ENCODE data around the gene PCDHGA12.
"Not testable (repeated sequence)": the region's sequence is repeated elsewhere in the genome, so short reads cannot be mapped to it uniquely, and the experiment has no call there.

PCDHGA12 gene

GRCh38 chr5:141409598-141410306, 20.6 kb upstream of the PCDHGA12 start:
- no peak for DNase-seq

- DNase-seq = no peak
These were observed 18.7 kb upstream of the PCDHGA12 start for GRCh38 chr5:141411575-141411974.

DNA sequence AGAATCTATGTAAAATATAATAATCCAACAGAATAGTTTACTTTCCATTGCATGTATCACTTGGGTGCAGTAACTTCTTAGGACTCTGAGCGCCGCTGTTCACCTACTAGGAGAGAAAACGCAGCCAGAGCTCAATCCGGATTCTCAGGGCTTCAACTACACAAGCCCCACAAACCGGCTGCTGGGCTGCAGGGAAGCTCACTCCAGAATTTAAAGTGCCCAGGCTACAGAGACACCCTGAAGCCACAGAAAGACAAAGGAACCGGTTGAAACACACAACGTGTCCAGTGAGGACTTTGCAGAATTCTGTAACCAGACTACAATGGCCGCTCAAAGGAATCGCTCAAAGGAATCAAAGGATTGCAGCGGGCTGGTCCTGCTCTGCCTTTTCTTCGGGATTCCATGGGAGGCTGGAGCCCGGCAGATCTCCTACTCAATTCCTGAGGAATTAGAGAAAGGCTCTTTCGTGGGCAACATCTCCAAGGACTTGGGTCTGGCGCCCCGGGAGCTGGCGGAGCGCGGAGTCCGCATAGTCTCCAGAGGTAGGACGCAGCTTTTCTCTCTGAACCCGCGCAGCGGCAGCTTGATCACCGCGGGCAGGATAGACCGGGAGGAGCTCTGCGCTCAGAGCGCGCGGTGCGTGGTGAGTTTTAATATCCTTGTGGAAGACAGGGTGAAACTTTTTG, 17.3 kb upstream of the PCDHGA12 start, which contains the start of gene PCDHGA10:
Gene PCDHGA10 (plus strand): TSS at position 134 of the 686 bp plus-strand sequence. CDS start 189 bp downstream, at position 323.
- DNase-seq = peak; percentile 62

DNA sequence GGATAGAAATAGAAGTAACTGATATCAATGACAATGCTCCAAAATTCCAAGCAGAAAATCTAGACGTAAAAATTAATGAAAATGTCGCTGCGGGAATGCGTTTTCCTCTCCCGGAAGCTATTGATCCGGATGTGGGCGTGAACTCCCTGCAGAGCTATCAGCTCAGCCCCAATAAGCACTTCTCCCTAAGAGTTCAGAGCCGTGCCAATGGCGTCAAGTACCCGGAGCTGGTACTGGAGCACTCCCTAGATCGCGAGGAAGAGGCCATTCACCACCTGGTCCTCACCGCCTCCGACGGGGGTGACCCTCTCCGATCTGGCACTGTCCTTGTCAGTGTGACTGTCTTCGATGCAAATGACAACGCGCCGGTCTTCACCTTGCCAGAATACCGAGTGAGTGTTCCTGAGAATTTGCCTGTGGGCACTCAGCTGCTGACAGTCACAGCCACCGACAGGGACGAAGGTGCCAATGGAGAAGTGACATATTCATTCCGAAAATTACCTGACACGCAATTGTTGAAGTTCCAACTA, 16.7 kb upstream of the PCDHGA12 start:
- no peak for DNase-seq

DNA sequence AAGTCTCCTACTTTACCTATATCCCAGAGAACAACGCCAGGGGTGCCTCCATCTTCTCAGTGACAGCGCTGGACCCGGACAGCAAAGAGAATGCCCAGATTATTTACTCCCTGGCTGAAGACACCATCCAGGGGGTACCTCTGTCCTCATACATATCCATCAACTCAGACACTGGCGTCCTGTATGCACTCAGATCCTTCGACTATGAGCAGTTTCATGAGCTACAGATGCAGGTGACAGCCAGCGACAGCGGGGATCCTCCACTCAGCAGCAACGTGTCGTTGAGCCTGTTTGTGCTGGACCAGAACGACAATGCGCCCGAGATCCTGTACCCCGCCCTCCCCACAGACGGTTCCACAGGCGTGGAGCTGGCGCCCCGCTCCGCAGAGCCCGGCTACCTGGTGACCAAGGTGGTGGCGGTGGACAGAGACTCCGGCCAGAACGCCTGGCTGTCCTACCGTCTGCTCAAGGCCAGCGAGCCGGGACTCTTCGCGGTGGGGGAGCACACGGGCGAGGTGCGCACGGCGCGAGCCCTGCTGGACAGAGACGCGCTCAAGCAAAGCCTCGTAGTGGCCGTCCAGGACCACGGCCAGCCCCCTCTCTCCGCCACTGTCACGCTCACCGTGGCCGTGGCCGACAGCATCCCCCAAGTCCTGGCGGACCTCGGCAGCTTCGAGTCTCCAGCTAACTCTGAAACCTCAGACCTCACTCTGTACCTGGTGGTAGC, 15.6 kb upstream of the PCDHGA12 start:
- DNase-seq = not testable (repeated sequence)

DNA sequence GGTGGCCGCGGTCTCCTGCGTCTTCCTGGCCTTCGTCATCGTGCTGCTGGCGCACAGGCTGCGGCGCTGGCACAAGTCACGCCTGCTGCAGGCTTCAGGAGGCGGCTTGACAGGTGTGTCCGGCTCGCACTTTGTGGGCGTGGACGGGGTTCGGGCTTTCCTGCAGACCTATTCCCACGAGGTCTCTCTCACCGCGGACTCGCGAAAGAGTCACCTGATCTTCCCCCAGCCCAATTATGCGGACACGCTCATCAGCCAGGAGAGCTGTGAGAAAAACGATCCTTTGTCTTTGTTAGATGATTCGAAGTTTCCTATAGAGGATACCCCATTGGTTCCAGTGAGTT, 15.1 kb upstream of the PCDHGA12 start:
- DNase-seq = not testable (repeated sequence)

DNA sequence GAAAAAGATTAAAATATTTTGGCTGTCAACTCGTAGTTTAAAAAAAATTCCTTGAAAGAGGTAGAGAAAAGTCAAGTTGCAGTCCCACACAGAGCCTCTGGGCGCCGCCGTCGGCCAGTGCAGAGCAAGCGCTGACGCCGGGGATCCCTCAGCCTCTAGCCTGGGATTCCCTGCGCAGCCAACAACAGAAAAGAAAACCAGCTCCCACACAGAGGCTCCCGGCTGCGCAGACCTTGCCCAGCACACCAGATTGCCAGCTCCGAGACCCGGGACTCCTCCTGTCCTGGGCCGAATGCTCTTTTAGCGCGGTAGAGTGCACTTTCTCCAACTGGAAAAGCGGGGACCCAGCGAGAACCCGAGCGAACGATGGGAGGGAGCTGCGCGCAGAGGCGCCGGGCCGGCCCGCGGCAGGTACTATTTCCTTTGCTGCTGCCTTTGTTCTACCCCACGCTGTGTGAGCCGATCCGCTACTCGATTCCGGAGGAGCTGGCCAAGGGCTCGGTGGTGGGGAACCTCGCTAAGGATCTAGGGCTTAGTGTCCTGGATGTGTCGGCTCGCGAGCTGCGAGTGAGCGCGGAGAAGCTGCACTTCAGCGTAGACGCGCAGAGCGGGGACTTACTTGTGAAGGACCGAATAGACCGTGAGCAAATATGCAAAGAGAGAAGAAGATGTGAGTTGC, 12.7 kb upstream of the PCDHGA12 start, which contains the start of gene PCDHGB7:
Gene PCDHGB7 (plus strand): TSS at position 184 of the 679 bp plus-strand sequence. CDS start 183 bp downstream, at position 367.
- DNase-seq = peak; percentile 55

GRCh38 chr5:141419074-141419880, 11.0 kb upstream of the PCDHGA12 start:
- no peak for DNase-seq

DNA sequence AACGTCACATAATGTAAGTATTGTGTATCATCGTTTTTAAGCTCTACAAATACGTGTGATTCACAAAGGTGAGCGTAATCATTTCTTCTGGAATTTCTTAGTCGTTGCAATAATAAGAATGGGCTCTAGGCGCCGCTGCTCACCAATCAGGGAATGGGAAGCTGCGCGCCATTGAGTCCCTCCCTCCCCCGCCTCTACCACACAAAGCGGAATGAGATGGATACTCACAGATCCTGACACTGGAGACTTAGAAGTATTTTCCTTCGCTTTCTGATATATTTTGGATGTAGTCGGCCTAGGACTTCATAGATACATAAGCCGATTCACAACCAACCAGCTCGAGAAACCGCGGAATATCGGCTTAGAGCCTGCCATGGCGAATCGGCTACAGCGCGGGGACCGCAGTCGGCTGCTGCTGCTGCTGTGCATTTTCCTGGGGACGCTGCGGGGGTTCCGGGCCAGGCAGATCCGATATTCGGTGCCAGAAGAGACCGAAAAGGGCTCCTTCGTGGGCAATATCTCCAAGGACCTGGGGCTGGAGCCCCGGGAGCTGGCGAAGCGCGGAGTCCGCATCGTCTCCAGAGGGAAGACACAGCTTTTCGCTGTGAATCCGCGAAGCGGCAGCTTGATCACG, 9.3 kb upstream of the PCDHGA12 start, which contains the start of gene PCDHGA11:
Gene PCDHGA11 (plus strand): TSS at position 197 of the 634 bp plus-strand sequence. CDS start 177 bp downstream, at position 374.
- peak; percentile 26 for DNase-seq

DNA sequence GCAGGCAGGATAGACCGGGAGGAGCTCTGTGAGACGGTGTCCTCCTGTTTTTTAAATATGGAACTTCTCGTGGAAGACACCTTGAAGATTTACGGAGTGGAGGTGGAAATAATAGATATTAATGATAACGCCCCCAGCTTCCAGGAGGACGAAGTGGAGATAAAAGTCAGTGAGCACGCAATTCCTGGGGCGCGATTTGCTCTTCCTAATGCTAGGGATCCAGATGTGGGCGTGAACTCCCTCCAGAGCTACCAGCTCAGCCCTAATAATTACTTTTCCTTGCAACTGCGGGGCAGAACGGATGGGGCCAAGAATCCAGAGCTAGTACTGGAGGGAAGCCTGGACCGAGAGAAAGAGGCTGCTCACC, 8.8 kb upstream of the PCDHGA12 start:
- no peak for DNase-seq

DNA sequence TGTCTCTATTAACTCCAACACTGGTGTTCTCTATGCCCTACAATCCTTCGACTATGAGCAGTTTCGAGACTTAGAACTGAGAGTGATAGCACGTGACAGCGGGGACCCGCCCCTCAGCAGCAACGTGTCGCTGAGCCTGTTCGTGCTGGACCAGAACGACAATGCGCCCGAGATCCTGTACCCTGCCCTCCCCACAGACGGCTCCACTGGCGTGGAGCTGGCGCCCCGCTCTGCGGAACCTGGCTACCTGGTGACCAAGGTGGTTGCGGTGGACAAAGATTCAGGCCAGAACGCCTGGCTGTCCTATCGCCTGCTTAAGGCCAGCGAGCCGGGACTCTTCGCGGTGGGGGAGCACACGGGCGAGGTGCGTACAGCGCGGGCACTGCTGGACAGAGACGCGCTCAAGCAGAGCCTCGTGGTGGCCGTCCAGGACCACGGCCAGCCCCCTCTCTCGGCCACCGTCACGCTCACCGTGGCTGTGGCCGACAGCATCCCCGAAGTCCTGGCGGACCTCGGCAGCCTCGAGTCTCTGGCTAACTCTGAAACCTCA, 7.5 kb upstream of the PCDHGA12 start:
- no peak for DNase-seq

DNA sequence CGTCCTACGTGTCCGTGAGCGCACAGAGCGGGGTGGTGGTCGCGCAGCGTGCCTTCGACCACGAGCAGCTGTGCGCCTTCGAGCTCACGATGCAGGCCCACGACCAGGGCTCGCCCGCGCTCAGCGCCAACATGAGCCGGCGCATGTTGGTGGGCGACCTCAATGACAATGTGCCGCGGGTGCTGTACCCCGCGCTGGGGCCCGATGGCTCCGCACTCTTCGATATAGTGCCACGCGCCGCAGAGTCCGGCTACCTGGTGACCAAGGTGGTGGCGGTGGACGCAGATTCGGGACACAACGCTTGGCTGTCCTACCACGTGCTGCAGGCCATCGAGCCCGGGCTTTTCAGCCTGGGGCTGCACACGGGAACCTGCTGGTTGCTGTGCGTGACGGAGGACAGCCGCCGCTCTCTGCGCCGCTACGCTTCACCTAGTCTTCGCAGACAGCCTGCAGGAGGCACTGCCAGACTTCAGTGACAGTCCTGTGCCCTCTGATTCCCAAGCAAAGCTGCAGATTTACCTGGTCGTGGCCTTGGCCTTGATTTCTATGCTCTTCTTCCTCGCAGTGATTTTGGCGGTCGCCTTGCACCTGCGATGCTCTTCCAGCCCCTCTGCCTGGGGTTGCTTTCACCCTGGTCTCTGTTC, 2.4 kb upstream of the PCDHGA12 start:
- no peak for DNase-seq

- DNase-seq = no peak
These were observed 979 bp downstream of the PCDHGA12 start for GRCh38 chr5:141431286-141431685.

- not testable (repeated sequence) for DNase-seq
These were observed 2.0 kb downstream of the PCDHGA12 start for GRCh38 chr5:141432308-141432707.

- not testable (repeated sequence) for DNase-seq
These were observed 2.4 kb downstream of the PCDHGA12 start for GRCh38 chr5:141432726-141433125.

DNA sequence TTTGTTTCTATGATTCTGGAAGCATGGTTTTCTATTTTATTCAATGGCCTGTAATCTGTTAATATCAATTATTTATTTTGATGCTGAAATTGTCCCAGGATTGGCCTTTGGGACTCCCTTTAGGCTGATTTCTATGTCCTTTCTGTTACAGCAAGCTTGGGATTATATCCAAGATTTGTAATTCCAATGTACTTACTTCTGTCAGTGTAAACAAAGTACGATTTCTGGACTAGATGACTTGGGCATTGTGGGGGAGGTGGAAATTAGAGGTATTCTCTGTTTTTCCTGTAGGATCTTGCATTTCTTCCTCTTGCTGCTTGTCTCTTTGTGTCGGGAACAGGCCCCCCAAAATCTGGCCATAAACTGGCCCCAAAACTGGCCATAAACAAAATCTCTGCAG, 3.7 kb downstream of the PCDHGA12 start:
- no peak for DNase-seq

GRCh38 chr5:141437221-141437620, 6.9 kb downstream of the PCDHGA12 start:
- DNase-seq = no peak

- no peak for DNase-seq
These were observed 9.3 kb downstream of the PCDHGA12 start for GRCh38 chr5:141439411-141440141.

- DNase-seq = no peak
These were observed 10.0 kb downstream of the PCDHGA12 start for GRCh38 chr5:141440341-141440740.

All from RPMI8226 (cell line).